IPS DF 6.9 (cell line): ENCODE measurements around the gene CCDC81.

ENCODE experiments used
- DNase-seq: peaks from one replicate; pipeline ENCODE4 v3.0.0-alpha.2; 2013; ENCODE audit warnings: low read depth, low spot score
- H3K27ac ChIP-seq: one replicate; pipeline ENCODE4 v1.5.1; 2013; ENCODE audit warnings: low read length, control low read depth
- H3K27me3 ChIP-seq: 2 replicates; pipeline ENCODE4 v1.6.1; 2013; ENCODE audit warnings: mild to moderate bottlenecking, low read length; ENCODE audit not compliant: control insufficient read depth, insufficient read depth
- H3K36me3 ChIP-seq: 2 replicates; pipeline ENCODE4 v1.6.1; 2013; ENCODE audit warnings: low read length; ENCODE audit not compliant: control insufficient read depth, insufficient read depth
- H3K4me1 ChIP-seq: 2 replicates; pipeline ENCODE4 v1.6.1; 2013; ENCODE audit warnings: low read length; ENCODE audit not compliant: control insufficient read depth, insufficient read depth
- H3K4me3 ChIP-seq: 2 replicates; pipeline ENCODE4 v1.5.1; 2013; ENCODE audit warnings: mild to moderate bottlenecking, low read length
- H3K9me3 ChIP-seq: 2 replicates; pipeline ENCODE4 v1.6.1; 2013; ENCODE audit warnings: low read length, inconsistent platforms; ENCODE audit not compliant: control insufficient read depth, insufficient read depth
- WGBS: extraction: QIAGEN DNeasy Blood & Tissue Kit; methylation state at CpG from one replicate; pipeline ENCODE4 v1.1.7; 2013; ENCODE audit warnings: mixed read lengths, missing lambda C conversion rate; ENCODE audit not compliant: insufficient read length, insufficient coverage; 5-methylcytosine and 5-hydroxymethylcytosine counted together

Gene CCDC81

GRCh38 chr11:86461892-86462291 is 87.2 kb downstream of the CCDC81 start:
- Histone ChIP-seq H3K27ac (no peak overlapping the region), H3K27me3 (no peaks in the 10 kb centered on the region), H3K36me3 (no peaks in the 10 kb centered on the region), H3K4me3 (no peak overlapping the region), H3K4me1 (peaks cover 2% of the 10 kb centered on the region; the same call in 1 of the 2 replicates), H3K9me3 (no peaks in the 10 kb centered on the region)
- no CpG with 5 or more reads among the region's 1 CpG for WGBS
- no peak for DNase-seq

- Histone ChIP-seq H3K4me1 (peaks cover 2% of the 10 kb centered on the region; the same call in 1 of the 2 replicates), H3K4me3 (no peak overlapping the region), H3K27me3 (no peaks in the 10 kb centered on the region), H3K9me3 (no peaks in the 10 kb centered on the region), H3K27ac (no peak overlapping the region), H3K36me3 (no peaks in the 10 kb centered on the region)
- no peak for DNase-seq
- WGBS, result no CpG with 5 or more reads among the region's 7 CpGs
Observed at GRCh38 chr11:86463120-86463519, 88.4 kb downstream of the CCDC81 start.

- Histone ChIP-seq H3K9me3 (no peaks in the 10 kb centered on the region), H3K4me1 (peaks cover 2% of the 10 kb centered on the region; the same call in 1 of the 2 replicates), H3K27me3 (no peaks in the 10 kb centered on the region), H3K36me3 (no peaks in the 10 kb centered on the region), H3K4me3 (no peak overlapping the region), H3K27ac (no peak overlapping the region)
- DNase-seq, result no peak
- WGBS, result no CpG with 5 or more reads among the region's 5 CpGs
Observed at GRCh38 chr11:86463955-86464354, 89.3 kb downstream of the CCDC81 start.

- Histone ChIP-seq H3K36me3 (no peaks in the 10 kb centered on the region), H3K27me3 (no peaks in the 10 kb centered on the region), H3K4me3 (no peak overlapping the region), H3K9me3 (no peaks in the 10 kb centered on the region), H3K27ac (no peak overlapping the region), H3K4me1 (peaks cover 2% of the 10 kb centered on the region; the same call in 1 of the 2 replicates)
- DNase-seq, result no peak
- no CpG with 5 or more reads among the region's 5 CpGs for WGBS
Observed at GRCh38 chr11:86464509-86465221, 90.0 kb downstream of the CCDC81 start.

- H3K4me1 ChIP-seq, result no peaks in the 10 kb centered on the region
- H3K36me3 ChIP-seq, result no peaks in the 10 kb centered on the region
- H3K27me3 ChIP-seq, result no peaks in the 10 kb centered on the region
- no peaks in the 10 kb centered on the region for H3K9me3 ChIP-seq
- no peak for DNase-seq
- no peak overlapping the region for H3K4me3 ChIP-seq
- no CpG with 5 or more reads among the region's 1 CpG for WGBS
- H3K27ac ChIP-seq, result no peak overlapping the region
Observed at GRCh38 chr11:86468169-86468568, 93.5 kb downstream of the CCDC81 start.

- H3K4me3 ChIP-seq, result no peak overlapping the region
- H3K27ac ChIP-seq, result no peak overlapping the region
- no peaks in the 10 kb centered on the region for H3K9me3 ChIP-seq
- no peaks in the 10 kb centered on the region for H3K36me3 ChIP-seq
- WGBS, result no CpG with 5 or more reads among the region's 5 CpGs
- H3K4me1 ChIP-seq, result no peaks in the 10 kb centered on the region
- no peak for DNase-seq
- H3K27me3 ChIP-seq, result no peaks in the 10 kb centered on the region
Observed at GRCh38 chr11:86469491-86470388, 95.1 kb downstream of the CCDC81 start.
